Measurements from ENCODE around the gene CUX1.
"Not testable (repeated sequence)": the region's sequence is repeated elsewhere in the genome, so short reads cannot be mapped to it uniquely, and the experiment has no call there.

GRCh38 chr7:102230162-102230561, 412.7 kb downstream of the CUX1 start:
- not testable (repeated sequence) for TF ChIP-seq CTCF (IDR thresholded peaks at IDR 0.05; ENCODE audit: borderline replicate concordance, extremely low read depth, low read length, poor library complexity, severe bottlenecking); EZH2 (IDR thresholded peaks at IDR 0.05; ENCODE audit: borderline replicate concordance, low read depth, low read length, severe bottlenecking)
